ENCODE data around the gene KRT33A.
"Not testable (repeated sequence)": the region's sequence is repeated elsewhere in the genome, so short reads cannot be mapped to it uniquely, and the experiment has no call there.

KRT33A gene

GRCh38 chr17:41360296-41360995 lies 9.8 kb upstream of the KRT33A start:
- DNase-seq: no peak

- no peak for DNase-seq
Observed at GRCh38 chr17:41354536-41354935, 3.9 kb upstream of the KRT33A start.

GRCh38 chr17:41352597-41353366 lies 2.2 kb upstream of the KRT33A start:
- no peak for DNase-seq

GRCh38 chr17:41351177-41351576 lies 549 bp upstream of the KRT33A start:
- DNase-seq: no peak

- DNase-seq: no peak
Observed at GRCh38 chr17:41347869-41348760, 2.5 kb downstream of the KRT33A start.

GRCh38 chr17:41346421-41346820 lies 4.2 kb downstream of the KRT33A start:
- not testable (repeated sequence) for DNase-seq

GRCh38 chr17:41345992-41346391 lies 4.6 kb downstream of the KRT33A start:
- no peak for DNase-seq

GRCh38 chr17:41343029-41343428 lies 7.6 kb downstream of the KRT33A start:
- DNase-seq: no peak

GRCh38 chr17:41340934-41341861 lies 9.4 kb downstream of the KRT33A start:
- peak; percentile 57 for DNase-seq

GRCh38 chr17:41340494-41340893 lies 10.1 kb downstream of the KRT33A start:
- DNase-seq: no peak

- DNase-seq: no peak
Observed at GRCh38 chr17:41339571-41340172, 11.0 kb downstream of the KRT33A start.

- DNase-seq: no peak
Observed at GRCh38 chr17:41338961-41339485, 11.6 kb downstream of the KRT33A start.

GRCh38 chr17:41335747-41336146 lies 14.9 kb downstream of the KRT33A start:
- no peak for DNase-seq

GRCh38 chr17:41334385-41335305 lies 16.0 kb downstream of the KRT33A start:
- DNase-seq: no peak

GRCh38 chr17:41333836-41334235 lies 16.8 kb downstream of the KRT33A start:
- DNase-seq: no peak

- no peak for DNase-seq
Observed at GRCh38 chr17:41333098-41333497, 17.5 kb downstream of the KRT33A start.

GRCh38 chr17:41332239-41332638 lies 18.4 kb downstream of the KRT33A start:
- DNase-seq: no peak

GRCh38 chr17:41331606-41332005 lies 19.0 kb downstream of the KRT33A start:
- DNase-seq: no peak

- no peak for DNase-seq
Observed at GRCh38 chr17:41329279-41329948, 21.2 kb downstream of the KRT33A start.

- no peak for DNase-seq
Observed at GRCh38 chr17:41328207-41328606, 22.4 kb downstream of the KRT33A start.

Data from activated T-cell treated with anti-CD3 and anti-CD28 coated beads, Interleukin-2, amount 50 U/mL, for 1 hour (primary cell).